B cell (primary cell): ENCODE measurements around the gene TXK. TPM values are rescaled to one million over a fixed set of nuclear protein-coding genes. Genes with fewer than 3 reads are reported as not detected.

Experiments
- ATAC-seq: fragments of 200-7000 bp; cut with Tn5 transposase; one replicate; pipeline ENCODE4 v1.10.0; 2021; ENCODE audit warnings: low read depth, mild to moderate bottlenecking, moderate number of reproducible peaks, moderate library complexity
- CTCF ChIA-PET: fragments of 350-600 bp; sonication (Branson Sonifier 250); formaldehyde crosslinking; loops from one replicate; lab custom pipeline; 2021; ENCODE audit warnings: antibody characterized with exemption, inconsistent platforms; lab: Charles Lee
- POLR2A ChIA-PET: fragments of 350-600 bp; sonication (Branson Sonifier 250); formaldehyde crosslinking; loops from one replicate; lab custom pipeline; 2021; ENCODE audit warnings: antibody characterized with exemption; lab: Charles Lee
- DNase-seq: peaks from one replicate; pipeline ENCODE4 v3.0.0; 2013
- H2AFZ ChIP-seq: 2 replicates; pipeline ENCODE4 v1.6.1; 2012; ENCODE audit warnings: mild to moderate bottlenecking, low read depth, low read length; ENCODE audit not compliant: insufficient read depth, poor library complexity, severe bottlenecking
- H3K27ac ChIP-seq, 2 donors: 1 replicate in 1 of 2; 2 replicates in 1 of 2; pipeline ENCODE4 v1.5.1; 2012 to 2013; ENCODE audit warnings: low read length in 2 of 2, mild to moderate bottlenecking in 2 of 2, moderate library complexity in 1 of 2
- H3K27me3 ChIP-seq, 4 experiments: fragments of 200-600 bp in 1 of 4; sonication (generic) in 1 of 4; replicated peaks in 1 of 4; 1 replicate in 2 of 4; 2 replicates in 2 of 4; pipeline versions ENCODE4 v1.6.1 to v1.7.0; 2013 to 2016; ENCODE audit warnings: low read length in 3 of 4, mild to moderate bottlenecking in 2 of 4, mixed read lengths in 1 of 4, moderate library complexity in 1 of 4; ENCODE audit not compliant: insufficient read depth in 4 of 4, control insufficient read depth in 3 of 4; ENCODE audit errors: control extremely low read depth in 1 of 4
- H3K36me3 ChIP-seq, 2 experiments: replicated peaks in 1 of 2; 1 replicate in 1 of 2; 2 replicates in 1 of 2; pipeline versions ENCODE4 v1.6.1 to v1.7.1; 2013; ENCODE audit warnings: low read length in 1 of 2; ENCODE audit not compliant: insufficient read depth in 2 of 2, control insufficient read depth in 1 of 2; ENCODE audit errors: control extremely low read depth in 1 of 2, extremely low read depth in 1 of 2
- H3K4me1 ChIP-seq, 2 donors: fragments of 200-600 bp in 1 of 2; sonication (generic) in 1 of 2; 1 replicate in 1 of 2; 2 replicates in 1 of 2; pipeline versions ENCODE4 v1.5.1 to v1.6.1; 2013 to 2017; ENCODE audit warnings: low read length in 2 of 2; ENCODE audit not compliant: control insufficient read depth in 2 of 2, insufficient read depth in 2 of 2
- H3K4me2 ChIP-seq: replicated peaks from 2 replicates; pipeline ENCODE3; 2012; ENCODE audit warnings: mild to moderate bottlenecking, low read depth, low read length; ENCODE audit not compliant: poor library complexity, severe bottlenecking
- H3K4me3 ChIP-seq, 5 experiments: fragments of 200-600 bp in 1 of 5; sonication (generic) in 1 of 5; 1 replicate in 3 of 5; 2 replicates in 2 of 5; pipeline versions ENCODE4 v1.5.1 to v1.7.0; 2011 to 2016; ENCODE audit warnings: low read length in 4 of 5, mild to moderate bottlenecking in 4 of 5, low read depth in 2 of 5, control low read depth in 1 of 5, moderate library complexity in 1 of 5; ENCODE audit not compliant: insufficient read depth in 1 of 5; ENCODE audit errors: control extremely low read depth in 1 of 5, extremely low read depth in 1 of 5
- H3K79me2 ChIP-seq: fragments of 200-600 bp; sonication (generic); one replicate; pipeline ENCODE4 v1.6.0; 2016; ENCODE audit warnings: low read length; ENCODE audit not compliant: control insufficient read depth, insufficient read depth
- H3K9ac ChIP-seq: fragments of 200-600 bp; sonication (generic); 2 replicates; pipeline ENCODE4 v1.6.1; 2017; ENCODE audit warnings: mild to moderate bottlenecking, low read length, moderate library complexity
- H3K9me3 ChIP-seq, 3 donors: one replicate each; pipeline versions ENCODE4 v1.6.1 to v1.7.1; 2013; ENCODE audit warnings: low read length in 2 of 3; ENCODE audit not compliant: control insufficient read depth in 2 of 3, insufficient read depth in 1 of 3; ENCODE audit errors: control extremely low read depth in 1 of 3
- H4K20me1 ChIP-seq: 2 replicates; pipeline ENCODE4 v1.6.0; 2012; ENCODE audit warnings: mild to moderate bottlenecking, low read length; ENCODE audit not compliant: insufficient read depth, control insufficient read depth, poor library complexity, severe bottlenecking
- H3K27ac Mint-ChIP-seq: one replicate; pipeline ENCODE4 v1.8.0; 2021; ENCODE audit warnings: mixed read lengths
- H3K27me3 Mint-ChIP-seq: one replicate; pipeline ENCODE4 v1.8.0; 2021; ENCODE audit warnings: mixed read lengths
- H3K4me1 Mint-ChIP-seq: one replicate; pipeline ENCODE4 v1.8.0; 2021; ENCODE audit warnings: mixed read lengths
- H3K4me3 Mint-ChIP-seq: one replicate; pipeline ENCODE4 v1.8.0; 2021; ENCODE audit warnings: mixed read lengths
- H3K9me3 Mint-ChIP-seq: one replicate; pipeline ENCODE4 v1.8.0; 2022; ENCODE audit warnings: mixed read lengths; ENCODE audit not compliant: insufficient read depth
- EZH2 ChIP-seq: IDR thresholded peaks from 2 replicates; pipeline ENCODE4 v1.6.1; 2012; ENCODE audit warnings: borderline replicate concordance, low read depth, mild to moderate bottlenecking, moderate library complexity, low read length; ENCODE audit not compliant: insufficient read depth, poor library complexity, severe bottlenecking
- WGBS: methylation state at CpG from one replicate; pipeline ENCODE4 v1.1.5; 2013; ENCODE audit warnings: missing lambda C conversion rate; ENCODE audit not compliant: insufficient coverage; 5-methylcytosine and 5-hydroxymethylcytosine counted together
- intact Hi-C: fragments of 100-400 bp; cut with micrococcal nuclease; formaldehyde crosslinking; loops from one replicate; pipeline ENCODE4 v1.10.0; 2022
- polyA plus RNA-seq: library from polyadenylated mRNA; depleted of rRNA; stranded (reverse); fragments of >200 nt; gene quantifications from 2 replicates; pipeline ENCODE4 v1.2.3, GENCODE V29; 2012
- total RNA-seq, 2 donors: library from RNA; stranded (reverse); fragments of 120-200 nt in 1 of 2; gene quantifications; 1 replicate in 1 of 2; 2 replicates in 1 of 2; pipeline versions ENCODE4 v1.2.3 to v1.2.4, GENCODE V29; 2013 to 2022
- TF ChIP-seq, protein P1 (sequence below): fragments of 200-600 bp; IDR thresholded peaks from one replicate; pipeline ENCODE4 v1.8.0; 2022; ENCODE audit warnings: antibody characterized with exemption, mild to moderate bottlenecking

TXK gene
- total and polyA plus RNA-seq, 2 donors (not counting 1 experiment from before 2014, with no cell fraction given): 0.79 to 1.1 TPM

DNA sequence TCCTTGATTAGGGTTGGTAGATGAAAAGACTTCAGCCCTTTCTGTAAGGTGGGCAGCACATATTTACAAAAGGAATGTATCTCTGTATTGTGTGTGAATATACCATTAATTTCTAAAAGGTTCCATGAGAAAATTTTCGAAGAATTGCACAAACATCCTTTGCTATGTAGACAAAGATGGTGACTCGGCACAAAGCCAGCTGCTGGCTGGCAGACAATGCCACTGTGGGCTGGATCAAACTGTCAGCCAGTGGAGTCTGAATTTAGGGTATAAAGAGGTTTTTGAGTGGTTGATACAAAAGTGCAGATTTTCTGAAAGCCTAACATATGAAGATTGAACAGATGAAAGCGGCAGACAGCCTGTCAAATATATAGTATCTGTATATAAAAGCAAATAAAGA lies 5.6 kb upstream of the TXK start:
- peaks cover 34% of the 10 kb centered on the region for H3K4me1 Mint-ChIP-seq
- TF ChIP-seq, protein P1, sequence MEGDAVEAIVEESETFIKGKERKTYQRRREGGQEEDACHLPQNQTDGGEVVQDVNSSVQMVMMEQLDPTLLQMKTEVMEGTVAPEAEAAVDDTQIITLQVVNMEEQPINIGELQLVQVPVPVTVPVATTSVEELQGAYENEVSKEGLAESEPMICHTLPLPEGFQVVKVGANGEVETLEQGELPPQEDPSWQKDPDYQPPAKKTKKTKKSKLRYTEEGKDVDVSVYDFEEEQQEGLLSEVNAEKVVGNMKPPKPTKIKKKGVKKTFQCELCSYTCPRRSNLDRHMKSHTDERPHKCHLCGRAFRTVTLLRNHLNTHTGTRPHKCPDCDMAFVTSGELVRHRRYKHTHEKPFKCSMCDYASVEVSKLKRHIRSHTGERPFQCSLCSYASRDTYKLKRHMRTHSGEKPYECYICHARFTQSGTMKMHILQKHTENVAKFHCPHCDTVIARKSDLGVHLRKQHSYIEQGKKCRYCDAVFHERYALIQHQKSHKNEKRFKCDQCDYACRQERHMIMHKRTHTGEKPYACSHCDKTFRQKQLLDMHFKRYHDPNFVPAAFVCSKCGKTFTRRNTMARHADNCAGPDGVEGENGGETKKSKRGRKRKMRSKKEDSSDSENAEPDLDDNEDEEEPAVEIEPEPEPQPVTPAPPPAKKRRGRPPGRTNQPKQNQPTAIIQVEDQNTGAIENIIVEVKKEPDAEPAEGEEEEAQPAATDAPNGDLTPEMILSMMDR: no peak
- TF ChIP-seq EZH2: no peak
- Histone ChIP-seq H3K36me3 (peaks cover 8 to 34% of the 10 kb centered on the region in 2 experiments), H4K20me1 (no peaks in the 10 kb centered on the region), H3K27me3 (no peaks in the 10 kb centered on the region), H3K4me3 (no peak overlapping the region), H2AFZ (no peak overlapping the region), H3K4me2 (peak overlapping the region; percentile 48), H3K9ac (no peak overlapping the region), H3K9me3 (no peaks in the 10 kb centered on the region), H3K4me1 (peaks cover 27 to 31% of the 10 kb centered on the region in 2 donors), H3K79me2 (no peaks in the 10 kb centered on the region), H3K27ac (peak overlapping the region in 1 of 2 donors; percentile 35)
- WGBS: 44% methylated on average over 1 of the region's 3 CpGs
- DNase-seq (no peak), ATAC-seq (no peak)
- no peaks in the 10 kb centered on the region for H3K9me3 Mint-ChIP-seq
- intact Hi-C loops: loop anchor here (5.0 to 10.0 kb wide), 3 partner anchors 55 to 133 kb away; no protein-coding TSS in a partner anchor
- H3K27ac Mint-ChIP-seq: peak overlapping the region; percentile 58
- CTCF ChIA-PET: interaction anchor here (0.9 to 5.6 kb wide), 7 partner anchors 11 to 213 kb away, joined by 3 to 82 read pairs (median 4); no protein-coding TSS in a partner anchor
- H3K27me3 Mint-ChIP-seq: no peaks in the 10 kb centered on the region
- POLR2A ChIA-PET: interaction anchor here (0.8 kb wide), 1 partner anchor 37 kb away, joined by 3 read pairs; no protein-coding TSS in a partner anchor
- no peak overlapping the region for H3K4me3 Mint-ChIP-seq

DNA sequence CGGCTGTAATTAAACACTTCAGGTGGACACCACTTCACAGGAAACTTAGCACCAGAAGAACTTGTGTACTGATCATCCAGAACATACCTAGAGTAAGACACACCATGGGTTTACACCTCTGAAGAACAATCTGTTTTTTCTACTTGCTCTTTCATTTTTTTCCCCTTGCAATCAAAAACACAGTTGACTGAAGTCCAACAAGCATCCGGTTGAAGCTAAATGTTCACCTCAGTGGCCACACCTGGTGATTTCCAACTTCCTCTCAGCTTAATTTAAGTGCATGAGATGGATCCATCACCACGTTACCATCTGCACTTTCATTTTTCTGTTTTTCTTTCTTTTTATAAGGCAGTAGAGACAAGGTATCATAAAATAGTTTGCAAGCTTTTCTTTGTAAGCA lies 4.9 kb upstream of the TXK start:
- no peaks in the 10 kb centered on the region for H3K27me3 ChIP-seq
- H3K4me1 ChIP-seq: peaks cover 27 to 31% of the 10 kb centered on the region in 2 donors
- H3K9ac ChIP-seq: no peak overlapping the region
- H3K9me3 ChIP-seq: no peaks in the 10 kb centered on the region
- ATAC-seq: peak; percentile 80
- H3K4me2 ChIP-seq: peak overlapping the region; percentile 48
- peak; percentile 68 for DNase-seq
- Mint-ChIP-seq H3K4me1 (peaks cover 34% of the 10 kb centered on the region), H3K9me3 (no peaks in the 10 kb centered on the region), H3K27ac (peak overlapping the region; percentile 47), H3K27me3 (no peaks in the 10 kb centered on the region), H3K4me3 (peak overlapping the region; percentile 52)
- CTCF ChIA-PET: interaction anchor here (0.9 to 5.6 kb wide), 8 partner anchors 10 to 139 kb away, joined by 3 to 82 read pairs (median 4); no protein-coding TSS in a partner anchor
- H2AFZ ChIP-seq: no peak overlapping the region
- peaks cover 9 to 30% of the 10 kb centered on the region in 2 experiments for H3K36me3 ChIP-seq
- intact Hi-C loops: no loop called here
- POLR2A ChIA-PET: no interaction called here
- H4K20me1 ChIP-seq: no peaks in the 10 kb centered on the region
- H3K79me2 ChIP-seq: no peaks in the 10 kb centered on the region
- peak overlapping the region; percentile 35 to 50 for H3K27ac ChIP-seq
- no peak for TF ChIP-seq EZH2
- TF ChIP-seq, protein P1: no peak
- no peak overlapping the region for H3K4me3 ChIP-seq
- 55% methylated on average over 2 of the region's 3 CpGs for WGBS
